PC-9 (cell line): ENCODE data around the gene IL1RN.

Source experiments
- EZH2 ChIP-seq: fragments of 200-600 bp; sonication (generic); IDR thresholded peaks from 2 replicates; pipeline ENCODE4 v1.8.0; 2017; ENCODE audit warnings: antibody characterized with exemption, low read depth
- TF ChIP-seq, protein P1 (sequence below): fragments of 200-600 bp; sonication (generic); conservative IDR thresholded peaks from 2 replicates; pipeline ENCODE4 v1.6.1; 2017; ENCODE audit warnings: mixed run types, antibody characterized with exemption, mild to moderate bottlenecking, moderate library complexity

DNA sequence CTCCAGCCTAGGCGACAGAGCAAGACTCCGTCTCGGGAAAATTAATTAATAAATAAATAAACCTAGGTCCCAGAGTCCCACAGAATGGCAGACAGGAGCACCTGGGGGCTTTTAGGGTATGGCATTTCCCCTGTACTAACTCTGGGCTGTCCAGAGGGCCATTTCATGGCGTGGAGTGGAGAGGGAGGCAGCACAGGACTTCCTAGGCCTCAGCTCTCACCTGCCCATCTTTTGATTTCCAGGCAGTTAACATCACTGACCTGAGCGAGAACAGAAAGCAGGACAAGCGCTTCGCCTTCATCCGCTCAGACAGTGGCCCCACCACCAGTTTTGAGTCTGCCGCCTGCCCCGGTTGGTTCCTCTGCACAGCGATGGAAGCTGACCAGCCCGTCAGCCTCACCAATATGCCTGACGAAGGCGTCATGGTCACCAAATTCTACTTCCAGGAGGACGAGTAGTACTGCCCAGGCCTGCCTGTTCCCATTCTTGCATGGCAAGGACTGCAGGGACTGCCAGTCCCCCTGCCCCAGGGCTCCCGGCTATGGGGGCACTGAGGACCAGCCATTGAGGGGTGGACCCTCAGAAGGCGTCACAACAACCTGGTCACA lies 5.1 kb downstream of the IL1RN start:
- TF ChIP-seq, protein P1, sequence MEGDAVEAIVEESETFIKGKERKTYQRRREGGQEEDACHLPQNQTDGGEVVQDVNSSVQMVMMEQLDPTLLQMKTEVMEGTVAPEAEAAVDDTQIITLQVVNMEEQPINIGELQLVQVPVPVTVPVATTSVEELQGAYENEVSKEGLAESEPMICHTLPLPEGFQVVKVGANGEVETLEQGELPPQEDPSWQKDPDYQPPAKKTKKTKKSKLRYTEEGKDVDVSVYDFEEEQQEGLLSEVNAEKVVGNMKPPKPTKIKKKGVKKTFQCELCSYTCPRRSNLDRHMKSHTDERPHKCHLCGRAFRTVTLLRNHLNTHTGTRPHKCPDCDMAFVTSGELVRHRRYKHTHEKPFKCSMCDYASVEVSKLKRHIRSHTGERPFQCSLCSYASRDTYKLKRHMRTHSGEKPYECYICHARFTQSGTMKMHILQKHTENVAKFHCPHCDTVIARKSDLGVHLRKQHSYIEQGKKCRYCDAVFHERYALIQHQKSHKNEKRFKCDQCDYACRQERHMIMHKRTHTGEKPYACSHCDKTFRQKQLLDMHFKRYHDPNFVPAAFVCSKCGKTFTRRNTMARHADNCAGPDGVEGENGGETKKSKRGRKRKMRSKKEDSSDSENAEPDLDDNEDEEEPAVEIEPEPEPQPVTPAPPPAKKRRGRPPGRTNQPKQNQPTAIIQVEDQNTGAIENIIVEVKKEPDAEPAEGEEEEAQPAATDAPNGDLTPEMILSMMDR, result no peak
- no peak for TF ChIP-seq EZH2
